Natural killer cell (primary cell): ENCODE results near the gene FBN3. TPM values are rescaled to one million over a fixed set of nuclear protein-coding genes. Genes with fewer than 3 reads are reported as not detected.

Source experiments
- ATAC-seq, 3 donors: fragments of 150-1000 bp in 2 of 3; fragments of 200-7000 bp in 1 of 3; cut with Tn5 transposase; 1 replicate in 1 of 3; 2 replicates in 2 of 3; pipeline ENCODE4 v1.10.0; 2021; ENCODE audit warnings: mild to moderate bottlenecking in 2 of 3, moderate library complexity in 2 of 3
- DNase-seq, 2 donors: peaks; one replicate each; pipeline versions ENCODE4 v3.0.0 to v3.0.0-alpha.2; 2013 to 2021; ENCODE audit warnings: mixed read lengths in 1 of 2
- H3K27ac ChIP-seq: one replicate; pipeline ENCODE4 v1.5.1; 2013; ENCODE audit warnings: mild to moderate bottlenecking, low read length
- H3K27me3 ChIP-seq: one replicate; pipeline ENCODE4 v1.6.1; 2013; ENCODE audit warnings: low read length; ENCODE audit not compliant: control insufficient read depth, insufficient read depth
- H3K36me3 ChIP-seq: one replicate; pipeline ENCODE4 v1.6.1; 2013; ENCODE audit warnings: low read length; ENCODE audit not compliant: control insufficient read depth, insufficient read depth
- H3K4me1 ChIP-seq: one replicate; pipeline ENCODE4 v1.6.1; 2013; ENCODE audit warnings: low read length; ENCODE audit not compliant: control insufficient read depth, insufficient read depth
- H3K4me3 ChIP-seq: one replicate; pipeline ENCODE4 v1.5.1; 2013; ENCODE audit warnings: low read length
- H3K9me3 ChIP-seq: one replicate; pipeline ENCODE4 v1.6.1; 2013; ENCODE audit warnings: low read length; ENCODE audit not compliant: control insufficient read depth, insufficient read depth
- H3K27ac Mint-ChIP-seq, 2 donors: one replicate each; pipeline ENCODE4 v1.8.0; 2022; ENCODE audit warnings: mild to moderate bottlenecking in 2 of 2, mixed read lengths in 2 of 2, moderate library complexity in 1 of 2
- H3K27me3 Mint-ChIP-seq, 2 donors: one replicate each; pipeline ENCODE4 v1.8.0; 2022; ENCODE audit warnings: low read depth in 2 of 2, mixed read lengths in 2 of 2
- H3K36me3 Mint-ChIP-seq: one replicate; pipeline ENCODE4 v1.8.0; 2022; ENCODE audit warnings: mixed read lengths
- H3K4me1 Mint-ChIP-seq, 2 donors: one replicate each; pipeline ENCODE4 v1.8.0; 2022; ENCODE audit warnings: mixed read lengths in 2 of 2
- H3K4me3 Mint-ChIP-seq: one replicate; pipeline ENCODE4 v1.8.0; 2022; ENCODE audit warnings: mild to moderate bottlenecking, moderate library complexity, mixed read lengths
- H3K9me3 Mint-ChIP-seq, 2 donors: one replicate each; pipeline ENCODE4 v1.8.0; 2022; ENCODE audit warnings: mixed read lengths in 2 of 2
- CTCF ChIP-seq: fragments of 200-600 bp; IDR thresholded peaks from one replicate; pipeline ENCODE4 v1.8.0; 2022; ENCODE audit warnings: antibody characterized with exemption
- WGBS: methylation state at CpG from one replicate; pipeline ENCODE4 v1.1.7; 2013; ENCODE audit warnings: missing lambda C conversion rate; ENCODE audit not compliant: insufficient coverage; 5-methylcytosine and 5-hydroxymethylcytosine counted together
- intact Hi-C: fragments of 100-400 bp; cut with micrococcal nuclease; formaldehyde crosslinking; loops from one replicate; pipeline ENCODE4 v1.14.2; 2022
- total RNA-seq, 4 donors: library from RNA; stranded (reverse); fragments of 120-200 nt in 1 of 4; gene quantifications; one replicate each; pipeline versions ENCODE4 v1.2.3 to v1.2.4, GENCODE V29; 2013 to 2022

Gene FBN3
- under 1 TPM in 1 of 3 donors, not detected in 2; 0.25 TPM for total RNA-seq
- total RNA-seq (2013), result not detected

- intact Hi-C loops, result no loop called here
- no peak within 1 kb of the TSS for H3K27ac Mint-ChIP-seq
- ATAC-seq, result peak in 2 of 3 donors; percentile 31 to 60
Observed at GRCh38 chr19:8149261-8150094, at the start of gene FBN3. Gene FBN3 (minus strand): TSS chr19:8149592. CDS start chr19:8147480, 2,112 bp downstream.

GRCh38 chr19:8196271-8196927 is 47.0 kb upstream of the FBN3 start:
- intact Hi-C loops, result no loop called here
- Histone ChIP-seq H3K27me3 (no peaks in the 10 kb centered on the region), H3K4me1 (peaks cover 52% of the 10 kb centered on the region), H3K27ac (peak overlapping the region; percentile 17), H3K9me3 (no peaks in the 10 kb centered on the region), H3K4me3 (no peak overlapping the region), H3K36me3 (no peaks in the 10 kb centered on the region)
- Mint-ChIP-seq H3K9me3 (no peaks in the 10 kb centered on the region), H3K36me3 (no peaks in the 10 kb centered on the region), H3K27me3 (no peaks in the 10 kb centered on the region), H3K27ac (peak overlapping the region; percentile 98), H3K4me3 (peak overlapping the region; percentile 59), H3K4me1 (peaks cover 52 to 58% of the 10 kb centered on the region in 2 donors)
- DNase-seq (no peak), ATAC-seq (no peak)
- TF ChIP-seq CTCF, result no peak
- WGBS, result 24% methylated on average over 4 of the region's 10 CpGs

More at GRCh38 chr19:8149261-8150094, at the start of gene FBN3:
- H3K4me1 ChIP-seq, result peaks cover 5% of the 10 kb centered on the region
- 5% methylated on average over 61 of the region's 72 CpGs for WGBS
- peaks cover 5 to 14% of the 10 kb centered on the region in 2 donors for H3K4me1 Mint-ChIP-seq
- peaks cover 21% of the 10 kb centered on the region for H3K27me3 ChIP-seq
- H3K4me3 Mint-ChIP-seq, result peak within 1 kb of the TSS; percentile 74
- H3K36me3 ChIP-seq, result no peaks in the 10 kb centered on the region
- TF ChIP-seq CTCF, result no peak
- no peaks in the 10 kb centered on the region for H3K9me3 Mint-ChIP-seq
- no peak for DNase-seq
- no peak within 1 kb of the TSS for H3K4me3 ChIP-seq
- H3K27me3 Mint-ChIP-seq, result peaks cover 39 to 44% of the 10 kb centered on the region in 2 donors
- no peaks in the 10 kb centered on the region for H3K36me3 Mint-ChIP-seq
- no peak within 1 kb of the TSS for H3K27ac ChIP-seq
- no peaks in the 10 kb centered on the region for H3K9me3 ChIP-seq

- Histone ChIP-seq H3K4me1 (peaks cover 52% of the 10 kb centered on the region), H3K36me3 (no peaks in the 10 kb centered on the region), H3K27ac (peak overlapping the region; percentile 86), H3K4me3 (peak overlapping the region; percentile 22), H3K27me3 (no peaks in the 10 kb centered on the region), H3K9me3 (no peaks in the 10 kb centered on the region)
- intact Hi-C loops, result loop anchor here (1.0 to 5.0 kb wide), 2 partner anchors 13 to 37 kb away; no protein-coding TSS in a partner anchor
- DNase-seq (peak; percentile 70 to 75), ATAC-seq (peak; percentile 58 to 83 (median 63))
- Mint-ChIP-seq H3K36me3 (no peaks in the 10 kb centered on the region), H3K4me3 (peak overlapping the region; percentile 85), H3K4me1 (peaks cover 53 to 59% of the 10 kb centered on the region in 2 donors), H3K9me3 (no peaks in the 10 kb centered on the region), H3K27ac (peak overlapping the region; percentile 98), H3K27me3 (no peaks in the 10 kb centered on the region)
- 12% methylated on average over 11 of the region's 11 CpGs for WGBS
- no peak for TF ChIP-seq CTCF
Observed at GRCh38 chr19:8194528-8195267, 45.3 kb upstream of the FBN3 start.
